ENCODE results near the gene IPO5. TPM values are rescaled to one million over a fixed set of nuclear protein-coding genes. Genes with fewer than 3 reads are reported as not detected.

Gene IPO5
- total RNA-seq, 1 experiment from 2014 or later: 46.3 TPM

DNA sequence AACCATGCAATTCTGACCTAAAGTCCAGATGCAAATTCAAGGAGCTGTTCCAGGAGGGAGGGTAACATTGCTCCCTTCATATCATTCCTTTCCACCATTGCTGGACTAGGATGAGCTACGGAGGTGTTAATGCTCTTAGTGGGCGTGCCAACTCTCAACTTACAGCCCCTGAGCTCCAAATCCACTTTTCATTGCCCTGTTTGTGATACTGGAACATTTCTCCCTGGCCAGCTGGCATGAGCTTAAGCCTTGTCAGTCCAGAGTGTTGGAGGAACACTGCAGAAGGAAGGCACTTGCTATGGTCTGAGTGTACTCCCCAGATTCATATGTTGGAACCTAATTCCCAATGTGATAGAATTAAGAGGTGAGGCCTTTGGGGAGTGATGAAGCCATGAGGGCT lies 119.0 kb downstream of the IPO5 start:
- H3K36me3 Mint-ChIP-seq (ENCODE audit: insufficient read depth, unreplicated experiment): no peaks in the 10 kb centered on the region

More for the DNA sequence above, 119.0 kb downstream of the IPO5 start:
- CTCF ChIA-PET: no interaction called here
- TF ChIP-seq, protein P1, sequence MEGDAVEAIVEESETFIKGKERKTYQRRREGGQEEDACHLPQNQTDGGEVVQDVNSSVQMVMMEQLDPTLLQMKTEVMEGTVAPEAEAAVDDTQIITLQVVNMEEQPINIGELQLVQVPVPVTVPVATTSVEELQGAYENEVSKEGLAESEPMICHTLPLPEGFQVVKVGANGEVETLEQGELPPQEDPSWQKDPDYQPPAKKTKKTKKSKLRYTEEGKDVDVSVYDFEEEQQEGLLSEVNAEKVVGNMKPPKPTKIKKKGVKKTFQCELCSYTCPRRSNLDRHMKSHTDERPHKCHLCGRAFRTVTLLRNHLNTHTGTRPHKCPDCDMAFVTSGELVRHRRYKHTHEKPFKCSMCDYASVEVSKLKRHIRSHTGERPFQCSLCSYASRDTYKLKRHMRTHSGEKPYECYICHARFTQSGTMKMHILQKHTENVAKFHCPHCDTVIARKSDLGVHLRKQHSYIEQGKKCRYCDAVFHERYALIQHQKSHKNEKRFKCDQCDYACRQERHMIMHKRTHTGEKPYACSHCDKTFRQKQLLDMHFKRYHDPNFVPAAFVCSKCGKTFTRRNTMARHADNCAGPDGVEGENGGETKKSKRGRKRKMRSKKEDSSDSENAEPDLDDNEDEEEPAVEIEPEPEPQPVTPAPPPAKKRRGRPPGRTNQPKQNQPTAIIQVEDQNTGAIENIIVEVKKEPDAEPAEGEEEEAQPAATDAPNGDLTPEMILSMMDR (IDR thresholded peaks at IDR 0.05; ENCODE audit: unreplicated experiment): no peak
- H3K9me3 Mint-ChIP-seq (ENCODE audit: low read depth, unreplicated experiment): no peaks in the 10 kb centered on the region
- H3K4me1 Mint-ChIP-seq (ENCODE audit: low read depth, unreplicated experiment): no peaks in the 10 kb centered on the region
- BruUV-seq (replicated peaks): no TSS peak
- intact Hi-C loops (cut with micrococcal nuclease; ENCODE audit: unreplicated experiment): no loop called here
- no peak for DNase-seq
- H3K27me3 Mint-ChIP-seq (ENCODE audit: unreplicated experiment): no peaks in the 10 kb centered on the region
- no peak overlapping the region for H3K27ac Mint-ChIP-seq (ENCODE audit: unreplicated experiment)
- no peak overlapping the region for H3K4me3 Mint-ChIP-seq (ENCODE audit: low read depth, unreplicated experiment)

Other genes starting within 250 kb of the IPO5 start
- 30.9 and 47.0 TPM in 2 replicates for gene FARP1, start 189.4 kb downstream of the IPO5 start, total RNA-seq (2022)
- not detected in 2 replicates for gene RNF113B, start 223.6 kb downstream of the IPO5 start, total RNA-seq (2022)

Data from Calu3 (cell line).